AG09319 (cell line): ENCODE data around the gene GABBR2.
A peak's percentile ranks its signal among the peaks of the same experiment; 100 is the strongest.

Experiments used
- DNase-seq: peaks from one replicate; pipeline ENCODE4 v3.0.0-alpha.2; 2010; ENCODE audit warnings: low read depth; ENCODE audit errors: extremely low read depth
- TF ChIP-seq, protein P1 (sequence below): IDR thresholded peaks from 2 replicates; pipeline ENCODE4 v1.5.1; 2011; ENCODE audit warnings: low read depth, mild to moderate bottlenecking, inconsistent platforms, low read length, moderate library complexity

GABBR2 gene

DNA sequence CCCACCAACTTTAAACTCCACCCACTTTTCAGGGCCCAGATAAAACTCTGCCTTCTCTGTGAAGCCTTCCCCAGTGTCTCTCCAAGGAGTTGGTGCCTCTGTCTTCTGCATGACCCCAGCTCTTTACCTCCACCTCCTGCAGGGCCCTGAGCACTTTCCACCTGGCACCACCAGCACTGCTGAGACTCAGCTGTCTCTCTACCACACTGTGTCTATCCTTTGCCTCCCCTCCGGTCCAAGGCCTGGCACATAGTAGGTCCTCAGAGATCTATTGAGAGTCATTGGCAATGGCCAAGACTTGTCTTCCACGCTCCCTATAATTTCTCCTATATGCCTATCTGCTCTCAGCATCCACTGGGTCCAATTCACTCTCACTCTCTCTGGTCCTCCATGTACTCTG lies 12.9 kb upstream of the GABBR2 start:
- TF ChIP-seq, protein P1, sequence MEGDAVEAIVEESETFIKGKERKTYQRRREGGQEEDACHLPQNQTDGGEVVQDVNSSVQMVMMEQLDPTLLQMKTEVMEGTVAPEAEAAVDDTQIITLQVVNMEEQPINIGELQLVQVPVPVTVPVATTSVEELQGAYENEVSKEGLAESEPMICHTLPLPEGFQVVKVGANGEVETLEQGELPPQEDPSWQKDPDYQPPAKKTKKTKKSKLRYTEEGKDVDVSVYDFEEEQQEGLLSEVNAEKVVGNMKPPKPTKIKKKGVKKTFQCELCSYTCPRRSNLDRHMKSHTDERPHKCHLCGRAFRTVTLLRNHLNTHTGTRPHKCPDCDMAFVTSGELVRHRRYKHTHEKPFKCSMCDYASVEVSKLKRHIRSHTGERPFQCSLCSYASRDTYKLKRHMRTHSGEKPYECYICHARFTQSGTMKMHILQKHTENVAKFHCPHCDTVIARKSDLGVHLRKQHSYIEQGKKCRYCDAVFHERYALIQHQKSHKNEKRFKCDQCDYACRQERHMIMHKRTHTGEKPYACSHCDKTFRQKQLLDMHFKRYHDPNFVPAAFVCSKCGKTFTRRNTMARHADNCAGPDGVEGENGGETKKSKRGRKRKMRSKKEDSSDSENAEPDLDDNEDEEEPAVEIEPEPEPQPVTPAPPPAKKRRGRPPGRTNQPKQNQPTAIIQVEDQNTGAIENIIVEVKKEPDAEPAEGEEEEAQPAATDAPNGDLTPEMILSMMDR = no peak
- no peak for DNase-seq

- TF ChIP-seq, protein P1 = no peak
Measured at GRCh38 chr9:98720402-98720801, 11.7 kb upstream of the GABBR2 start.

DNA sequence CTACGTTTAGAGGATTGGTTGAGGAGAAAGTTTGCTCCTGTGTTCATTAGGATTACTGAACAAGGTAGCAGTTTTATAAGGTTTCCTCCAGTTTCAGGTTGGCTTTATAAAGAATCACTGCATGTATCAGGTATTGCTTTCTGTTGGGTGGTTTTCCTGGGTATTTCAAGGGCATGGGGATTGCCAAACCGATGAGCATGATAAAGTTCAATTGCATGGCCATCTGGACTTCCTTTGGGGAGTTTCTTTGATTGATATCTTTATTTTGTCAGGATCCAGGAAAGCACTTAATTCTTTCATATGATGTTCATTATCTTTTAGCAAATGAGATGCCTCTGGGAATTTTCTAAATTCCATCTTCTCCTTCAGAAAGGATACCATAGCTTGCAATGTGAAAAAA lies 10.3 kb upstream of the GABBR2 start:
- TF ChIP-seq, protein P1 = no peak
- DNase-seq = no peak

More at GRCh38 chr9:98720402-98720801, 11.7 kb upstream of the GABBR2 start:
- DNase-seq = no peak

DNA sequence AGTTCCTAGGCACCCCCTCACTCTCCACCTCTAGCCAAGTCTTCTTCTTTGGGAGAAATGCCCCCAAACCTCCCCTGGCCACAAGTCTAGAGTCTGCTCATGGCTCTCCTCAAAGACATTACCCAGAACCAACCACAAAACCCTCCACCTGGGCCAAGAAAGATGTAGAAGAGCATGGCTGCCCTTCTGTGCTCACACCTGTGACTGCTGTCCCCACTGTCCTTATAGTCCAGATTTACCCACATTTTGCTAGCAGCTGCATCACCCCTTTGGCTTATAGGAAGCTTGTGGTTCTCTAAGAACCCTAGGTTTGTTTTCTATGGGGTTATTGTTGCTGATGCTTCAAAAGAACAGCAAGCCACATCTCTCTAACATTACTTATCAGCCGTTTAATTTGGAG lies 6.1 kb upstream of the GABBR2 start:
- DNase-seq = no peak
- TF ChIP-seq, protein P1 = no peak

DNA sequence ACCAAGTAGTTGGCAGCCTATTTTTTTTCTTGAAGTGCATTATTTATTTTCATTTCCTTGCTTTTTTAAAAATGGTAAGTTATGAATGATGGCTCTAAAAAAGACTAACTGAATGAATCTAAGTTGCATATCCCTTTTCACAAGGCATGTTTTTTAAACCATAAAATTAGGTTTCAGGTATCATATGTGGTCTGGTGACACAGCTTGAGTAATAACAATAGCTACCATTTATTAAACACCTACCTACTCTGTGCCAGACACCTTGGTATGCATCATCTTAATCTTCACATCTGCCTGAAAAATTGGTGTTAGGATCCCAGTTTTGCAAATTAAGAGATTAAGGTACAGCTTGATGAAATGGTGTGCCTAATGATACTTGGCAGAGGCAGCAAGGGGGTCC lies 4.3 kb upstream of the GABBR2 start:
- TF ChIP-seq, protein P1 = no peak
- DNase-seq = no peak

- TF ChIP-seq, protein P1 = no peak
- peak; percentile 3 for DNase-seq
Measured at GRCh38 chr9:98709968-98710965, 1.5 kb upstream of the GABBR2 start.

GRCh38 chr9:98708103-98708932 lies 417 bp downstream of the GABBR2 start:
- no peak for DNase-seq

More at GRCh38 chr9:98708103-98708932, 417 bp downstream of the GABBR2 start:
- TF ChIP-seq, protein P1 = no peak
